Mononuclear cell (primary cell): ENCODE results near the gene RALB. TPM values are rescaled to one million over a fixed set of nuclear protein-coding genes. Genes with fewer than 3 reads are reported as not detected.
A peak's percentile ranks its signal among the peaks of the same experiment; 100 is the strongest.

Experiments used
- H3K27me3 ChIP-seq: 2 replicates; pipeline ENCODE4 v1.6.0; 2011; ENCODE audit warnings: low read length, control low read depth; ENCODE audit not compliant: insufficient read depth
- H3K4me1 ChIP-seq: 2 replicates; pipeline ENCODE4 v1.5.1; 2011; ENCODE audit warnings: mild to moderate bottlenecking, low read length, control low read depth; ENCODE audit not compliant: insufficient read depth
- H3K4me3 ChIP-seq: 2 replicates; pipeline ENCODE4 v1.5.1; 2011; ENCODE audit warnings: mild to moderate bottlenecking, low read length, moderate library complexity
- H3K9me3 ChIP-seq: 2 replicates; pipeline ENCODE4 v1.5.1; 2011; ENCODE audit warnings: low read depth, mild to moderate bottlenecking, control low read depth, low read length
- total RNA-seq: library from RNA; depleted of rRNA; stranded (reverse); fragments of >200 nt; gene quantifications from one replicate; pipeline ENCODE4 v1.2.3, GENCODE V29; 2012

The RALB gene, protein sequence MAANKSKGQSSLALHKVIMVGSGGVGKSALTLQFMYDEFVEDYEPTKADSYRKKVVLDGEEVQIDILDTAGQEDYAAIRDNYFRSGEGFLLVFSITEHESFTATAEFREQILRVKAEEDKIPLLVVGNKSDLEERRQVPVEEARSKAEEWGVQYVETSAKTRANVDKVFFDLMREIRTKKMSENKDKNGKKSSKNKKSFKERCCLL
- 22.1 TPM for total RNA-seq

DNA sequence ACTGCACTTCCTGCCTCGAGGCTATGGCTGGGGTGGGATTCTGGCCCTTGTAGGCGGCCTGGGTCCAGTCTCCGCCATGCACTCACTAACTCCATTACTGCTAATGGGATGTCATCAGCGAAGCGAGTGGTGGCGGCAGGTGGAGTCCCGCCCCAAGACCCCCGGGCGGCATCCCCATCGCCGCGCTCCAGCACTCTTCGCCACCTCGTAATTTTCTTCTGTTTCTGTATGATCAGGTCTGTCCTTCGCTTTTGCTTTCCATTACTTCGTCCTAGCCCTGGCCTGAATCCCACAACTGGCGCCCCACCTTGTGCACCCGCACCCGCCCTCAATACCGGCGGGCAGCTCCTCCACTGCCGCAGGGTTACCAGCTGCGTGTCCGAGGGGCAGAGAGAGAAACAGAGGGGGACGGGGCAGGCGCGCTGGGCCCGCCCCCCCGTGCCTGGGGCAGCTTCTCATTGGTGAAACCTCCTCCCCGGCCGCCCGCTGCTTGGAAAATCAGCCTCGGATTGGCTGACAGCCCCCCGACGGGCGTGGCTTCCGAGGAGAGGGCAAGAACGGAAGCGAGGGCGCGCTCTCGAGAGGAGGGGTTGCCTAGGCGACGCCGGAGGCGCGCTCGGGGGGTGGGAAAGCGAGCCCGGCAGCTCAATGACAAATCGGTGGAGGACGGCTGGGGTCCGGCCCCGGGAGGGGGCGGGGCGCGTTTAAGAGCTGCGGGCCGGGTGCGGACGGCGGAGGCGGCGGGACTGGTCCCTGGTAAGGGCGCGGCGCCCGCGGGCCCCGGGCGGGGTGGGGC, at the start of gene RALB:
RALB (plus strand) TSS at position 628 of the 796 bp plus-strand sequence. CDS start 25,813 bp downstream, outside the sequence.
- Histone ChIP-seq H3K27me3 (no peaks in the 10 kb centered on the region), H3K9me3 (no peaks in the 10 kb centered on the region), H3K4me3 (peak within 1 kb of the TSS; percentile 85), H3K4me1 (peaks cover 52% of the 10 kb centered on the region)

DNA sequence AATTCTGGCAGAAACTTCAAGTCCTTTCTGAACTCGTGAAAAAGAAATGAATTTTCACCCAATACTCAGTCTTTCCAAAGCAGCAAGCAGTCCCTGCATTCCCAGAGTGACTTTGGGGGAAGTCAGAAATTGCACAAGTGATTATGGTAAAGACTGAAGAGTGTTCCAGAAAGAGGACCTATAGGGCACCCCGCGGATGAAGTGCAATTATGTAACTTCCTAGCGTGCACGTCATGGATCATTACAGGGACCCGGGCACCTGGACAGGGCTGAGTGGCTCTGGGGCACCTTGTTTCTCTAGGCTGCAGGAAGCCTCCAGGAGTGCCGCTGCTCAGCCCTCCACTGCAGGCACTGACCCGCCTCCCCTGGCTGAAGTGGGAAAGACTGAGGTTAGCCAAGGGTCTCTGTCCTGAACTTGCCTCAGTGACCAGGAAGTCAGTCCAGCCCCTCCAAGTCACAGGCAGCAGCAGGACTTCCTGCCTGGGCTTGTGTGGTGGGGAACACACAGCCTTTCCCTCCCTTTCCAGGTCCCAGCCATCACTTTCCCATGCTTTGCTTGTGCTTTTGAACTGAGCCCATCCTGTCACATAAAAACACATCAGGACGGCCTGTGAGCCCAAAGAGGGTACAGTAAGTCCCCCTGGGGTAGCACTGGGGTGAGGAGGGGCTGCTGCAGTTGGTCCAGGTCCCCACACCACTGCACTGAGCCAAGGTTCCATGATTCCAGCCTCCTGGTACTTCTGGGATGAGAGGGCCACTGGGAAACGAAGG, 49.2 kb upstream of the RALB start:
- Histone ChIP-seq H3K4me1 (peaks cover 17% of the 10 kb centered on the region), H3K4me3 (no peak overlapping the region), H3K9me3 (peaks cover 6% of the 10 kb centered on the region), H3K27me3 (no peaks in the 10 kb centered on the region)

DNA sequence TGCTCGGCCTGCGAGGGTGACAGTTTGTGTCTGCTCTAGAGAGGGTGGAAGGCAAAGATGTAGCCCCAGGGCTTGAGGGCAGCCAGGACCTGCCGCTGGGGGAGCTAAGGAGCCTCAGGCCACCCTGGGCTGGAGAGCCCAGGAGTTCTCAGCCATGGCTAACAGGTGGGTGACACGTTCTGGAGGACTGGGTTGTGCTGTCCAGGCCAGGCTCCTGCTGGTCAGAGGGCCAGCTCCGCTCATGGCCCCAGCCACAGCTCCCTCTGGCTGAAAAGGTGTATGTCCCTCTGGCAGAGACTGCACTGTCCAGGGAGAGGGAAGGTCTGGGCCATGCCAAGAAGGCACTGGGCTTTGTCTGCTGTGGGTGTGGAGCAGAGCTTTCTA, 48.6 kb upstream of the RALB start:
- H3K4me3 ChIP-seq: no peak overlapping the region
- no peaks in the 10 kb centered on the region for H3K27me3 ChIP-seq
- H3K4me1 ChIP-seq: peaks cover 17% of the 10 kb centered on the region
- H3K9me3 ChIP-seq: peaks cover under 1% of the 10 kb centered on the region

DNA sequence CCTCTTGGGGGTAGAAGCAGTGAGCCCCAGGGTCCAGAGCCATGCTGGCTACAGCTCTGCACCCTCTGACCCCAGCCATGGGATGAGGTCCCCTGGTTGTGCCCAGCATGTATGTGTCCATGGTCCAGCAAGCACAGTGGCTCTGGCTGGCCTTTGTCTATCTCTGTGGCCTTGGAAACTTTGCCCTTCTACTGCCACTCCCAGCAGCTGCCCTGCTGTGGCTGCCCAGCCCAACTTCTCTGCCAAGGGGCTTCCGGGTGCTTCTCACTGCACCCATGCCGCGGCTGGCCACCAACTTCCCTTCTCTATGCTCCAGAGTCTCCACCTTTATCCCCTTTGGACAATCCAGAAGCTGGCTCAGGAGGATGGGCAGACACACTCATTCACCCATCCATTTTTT, 48.2 kb upstream of the RALB start:
- Histone ChIP-seq H3K27me3 (no peaks in the 10 kb centered on the region), H3K9me3 (no peaks in the 10 kb centered on the region), H3K4me1 (peaks cover 17% of the 10 kb centered on the region), H3K4me3 (no peak overlapping the region)

DNA sequence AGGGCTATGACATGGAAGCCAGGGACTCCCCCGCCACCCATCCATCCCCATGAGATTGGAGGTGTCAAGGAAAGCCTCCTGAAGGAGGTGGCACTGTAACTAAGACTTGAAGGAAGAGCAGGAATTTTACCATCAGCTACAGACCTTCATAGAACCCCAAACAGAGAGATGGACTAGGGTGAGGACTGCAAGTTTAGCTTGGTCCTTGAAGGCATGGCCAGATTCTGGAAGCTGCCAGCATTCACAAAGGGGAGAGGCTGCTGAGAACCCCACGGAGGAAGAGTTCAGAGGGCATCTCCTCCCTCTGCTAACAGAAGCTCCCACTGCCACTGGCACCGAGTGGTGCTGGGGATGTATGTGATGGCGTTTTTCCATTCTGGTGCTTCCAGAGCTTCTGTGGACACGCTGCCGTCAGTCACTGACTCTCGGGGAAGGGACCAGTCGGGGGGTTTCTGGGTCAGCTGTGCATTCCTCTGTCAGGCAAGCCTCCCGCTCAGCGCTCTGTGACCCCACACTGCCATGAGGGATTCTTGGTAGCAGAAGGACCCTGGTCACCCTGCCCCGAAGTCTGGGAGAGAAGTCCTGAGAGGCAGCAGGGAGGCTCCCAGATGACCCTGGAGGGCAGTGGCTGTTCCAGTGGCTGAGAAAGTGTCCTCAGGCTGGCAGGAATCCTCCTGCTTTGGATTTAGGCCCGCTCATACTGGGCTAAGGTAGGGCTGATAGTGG, 47.5 kb upstream of the RALB start:
- H3K9me3 ChIP-seq: no peaks in the 10 kb centered on the region
- no peaks in the 10 kb centered on the region for H3K27me3 ChIP-seq
- H3K4me3 ChIP-seq: no peak overlapping the region
- peaks cover 24% of the 10 kb centered on the region for H3K4me1 ChIP-seq

DNA sequence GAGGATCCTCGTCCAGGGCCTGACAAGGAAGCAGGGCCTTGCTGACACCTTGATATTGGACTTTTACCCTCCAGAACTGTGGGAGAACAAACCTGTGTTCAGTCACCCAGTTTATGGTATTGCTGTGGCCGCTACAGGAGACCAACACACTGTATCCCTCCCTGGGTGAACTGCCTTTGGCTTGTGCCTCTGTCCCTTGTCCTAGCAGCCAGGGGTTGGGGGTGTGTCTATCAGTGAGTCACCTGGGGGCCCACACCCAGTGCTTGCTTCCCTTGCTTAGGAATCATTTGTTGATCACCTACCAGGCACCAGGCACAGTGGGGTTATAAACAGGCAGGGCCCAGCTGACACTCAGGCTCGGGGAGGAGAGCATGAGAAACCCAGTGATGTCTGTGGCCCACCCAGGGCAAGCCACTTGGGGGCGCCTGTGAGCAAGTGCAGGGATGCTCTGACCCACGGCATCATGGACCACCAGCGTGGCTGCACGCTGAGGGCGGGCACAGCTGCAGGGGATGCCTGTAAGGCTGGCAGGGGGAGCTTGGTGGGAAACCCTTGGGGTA, 46.5 kb upstream of the RALB start:
- Histone ChIP-seq H3K27me3 (no peaks in the 10 kb centered on the region), H3K9me3 (no peaks in the 10 kb centered on the region), H3K4me1 (peaks cover 29% of the 10 kb centered on the region), H3K4me3 (no peak overlapping the region)

DNA sequence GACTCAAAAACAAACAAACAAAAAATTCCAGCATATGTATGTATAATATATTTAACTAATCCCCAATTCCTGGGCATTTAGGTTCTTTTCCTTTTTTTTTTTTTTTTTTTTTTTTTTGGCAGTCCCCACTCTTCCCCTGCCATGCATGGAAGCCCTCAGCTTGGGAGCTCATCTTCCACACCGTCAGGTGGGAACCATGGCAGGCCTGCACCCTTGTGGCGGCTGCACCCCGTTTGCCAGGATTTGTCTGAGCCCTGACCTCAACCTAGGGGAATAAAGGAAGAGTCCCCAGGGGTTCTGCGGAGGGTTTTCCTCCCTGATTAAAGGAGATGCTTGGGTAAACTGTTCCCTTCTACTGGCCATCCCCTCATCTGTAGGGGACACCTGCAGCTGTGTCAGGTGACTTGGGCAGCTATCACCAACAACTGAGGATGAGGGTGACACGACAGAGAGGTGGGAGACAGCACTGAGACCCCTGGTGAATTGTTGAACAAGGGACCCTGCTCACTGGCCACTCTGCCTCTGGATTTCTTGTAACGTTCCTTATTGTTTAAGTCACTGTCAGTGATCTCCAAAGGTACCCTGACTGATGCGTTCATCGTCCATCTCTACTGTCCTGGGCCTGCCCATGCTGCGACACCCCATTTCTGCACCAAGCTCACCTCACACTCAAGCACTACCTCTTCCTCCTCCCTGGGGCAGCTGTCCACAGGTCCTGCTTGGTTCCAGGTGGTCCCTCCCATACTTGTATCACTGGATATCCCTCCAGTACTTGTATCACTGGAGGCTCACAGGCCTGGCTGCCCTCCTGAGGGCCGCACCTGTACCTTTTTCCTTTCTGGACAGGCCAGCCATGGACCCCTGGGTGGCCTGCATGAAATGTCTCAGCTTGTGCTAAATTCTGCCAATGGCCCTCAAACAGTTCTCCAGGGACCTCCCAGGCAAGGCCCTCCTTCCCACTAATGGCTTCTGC, 44.0 kb upstream of the RALB start:
- Histone ChIP-seq H3K4me1 (peaks cover 20% of the 10 kb centered on the region), H3K27me3 (no peaks in the 10 kb centered on the region), H3K9me3 (no peaks in the 10 kb centered on the region), H3K4me3 (no peak overlapping the region)

DNA sequence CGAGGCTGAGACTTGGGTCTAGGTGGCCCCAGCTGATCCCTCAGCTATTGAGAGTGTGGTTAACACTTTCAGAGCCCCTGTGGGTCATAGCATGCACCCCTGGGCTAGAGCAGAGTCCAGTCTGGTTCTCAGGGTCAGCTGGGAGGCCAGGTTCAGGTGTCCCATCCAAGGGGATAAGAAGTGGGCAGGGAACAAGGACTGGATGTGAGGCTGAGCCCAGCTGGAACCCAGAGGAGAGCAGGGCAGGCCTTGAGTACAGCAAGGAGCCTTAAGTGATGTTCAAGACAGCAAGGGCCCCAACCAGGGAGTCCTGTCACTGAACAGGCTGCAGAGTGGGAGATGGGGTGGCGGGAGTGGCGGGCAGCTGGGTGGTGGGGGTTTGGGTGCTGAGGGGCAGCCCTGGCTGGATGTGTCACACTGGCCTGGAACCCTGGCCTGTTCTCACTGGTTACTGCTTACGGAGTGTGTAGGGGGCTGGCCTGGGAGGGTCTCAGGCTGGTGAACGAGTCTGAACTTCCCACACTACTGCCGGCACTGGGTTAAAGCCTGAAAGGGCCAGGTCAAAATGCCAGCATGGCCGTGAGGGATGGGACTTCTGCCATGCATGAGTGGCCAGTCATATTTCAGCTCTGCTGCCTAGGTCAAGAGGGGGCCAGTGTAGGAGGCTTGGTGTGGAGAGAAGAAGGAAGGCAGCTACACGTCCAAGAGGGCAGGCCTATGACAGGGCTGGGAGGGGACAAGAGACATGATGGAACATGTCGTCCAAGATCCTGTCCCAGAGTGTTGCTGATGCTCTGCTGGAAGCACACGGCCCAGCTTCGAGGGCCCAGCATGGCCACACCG, 43.0 kb upstream of the RALB start:
- Histone ChIP-seq H3K4me3 (no peak overlapping the region), H3K27me3 (no peaks in the 10 kb centered on the region), H3K9me3 (no peaks in the 10 kb centered on the region), H3K4me1 (peaks cover 12% of the 10 kb centered on the region)

DNA sequence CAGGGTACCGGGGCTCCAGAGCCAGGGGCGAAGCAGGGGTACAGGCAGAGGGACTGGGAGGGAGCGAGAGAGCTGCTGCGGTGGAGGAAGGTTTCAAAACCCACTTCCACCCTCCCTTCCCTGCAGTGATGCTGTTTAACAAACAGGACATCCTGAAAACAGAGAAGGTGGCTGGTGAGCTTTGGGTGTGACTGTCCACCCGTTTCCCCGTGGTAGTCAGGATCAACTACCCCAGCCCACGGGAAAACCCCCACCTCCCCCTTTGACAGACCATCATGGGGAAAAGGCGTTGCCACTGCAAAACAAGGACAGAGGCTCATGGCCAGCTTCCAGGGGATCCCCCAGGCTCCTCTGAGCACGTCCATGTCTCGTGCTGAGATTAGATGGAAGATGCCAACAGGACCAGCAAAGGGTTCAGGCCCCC, 42.4 kb upstream of the RALB start:
- Histone ChIP-seq H3K4me1 (peaks cover 12% of the 10 kb centered on the region), H3K4me3 (no peak overlapping the region), H3K27me3 (no peaks in the 10 kb centered on the region), H3K9me3 (no peaks in the 10 kb centered on the region)

DNA sequence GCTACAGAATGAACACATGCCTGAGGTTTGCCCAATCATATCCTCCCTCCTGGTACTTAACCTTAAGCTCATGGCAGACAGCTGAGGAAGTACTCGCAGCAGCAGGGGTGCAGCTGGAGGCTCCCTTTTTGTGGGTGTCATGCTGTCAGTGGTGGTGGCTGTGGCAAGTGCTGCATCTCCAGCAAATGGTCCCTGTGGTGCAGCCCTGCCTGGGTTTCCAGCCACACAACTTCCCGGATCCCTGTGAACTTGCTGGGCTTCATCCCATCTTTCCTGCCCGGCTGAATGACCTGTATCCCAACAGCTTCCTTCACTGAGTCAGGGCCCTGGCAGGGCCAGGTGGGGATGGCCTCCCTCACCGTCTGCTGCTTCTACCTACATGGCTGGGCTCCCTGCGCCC, 34.5 kb upstream of the RALB start:
- Histone ChIP-seq H3K4me1 (peaks cover 22% of the 10 kb centered on the region), H3K27me3 (no peaks in the 10 kb centered on the region), H3K9me3 (no peaks in the 10 kb centered on the region), H3K4me3 (no peak overlapping the region)

DNA sequence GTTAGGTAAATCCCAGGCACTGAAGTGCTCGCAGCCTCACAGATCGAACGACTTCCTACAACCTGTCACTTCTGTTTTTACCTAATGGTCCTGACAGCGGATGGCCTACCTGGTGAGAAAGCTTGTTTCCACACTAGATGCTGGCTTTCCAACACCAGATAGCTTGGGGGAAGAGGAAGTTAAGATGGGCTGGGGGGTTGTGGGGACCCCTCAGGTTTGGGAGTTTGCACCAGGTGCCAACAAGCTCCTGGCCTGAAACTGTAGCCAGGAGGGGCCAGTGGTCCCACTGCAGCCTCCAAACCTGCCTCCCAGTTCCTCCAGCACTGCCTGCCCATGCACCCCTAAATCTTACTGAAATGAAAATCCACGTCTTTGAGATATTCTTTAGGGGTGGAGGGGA, 33.4 kb upstream of the RALB start:
- no peaks in the 10 kb centered on the region for H3K9me3 ChIP-seq

DNA sequence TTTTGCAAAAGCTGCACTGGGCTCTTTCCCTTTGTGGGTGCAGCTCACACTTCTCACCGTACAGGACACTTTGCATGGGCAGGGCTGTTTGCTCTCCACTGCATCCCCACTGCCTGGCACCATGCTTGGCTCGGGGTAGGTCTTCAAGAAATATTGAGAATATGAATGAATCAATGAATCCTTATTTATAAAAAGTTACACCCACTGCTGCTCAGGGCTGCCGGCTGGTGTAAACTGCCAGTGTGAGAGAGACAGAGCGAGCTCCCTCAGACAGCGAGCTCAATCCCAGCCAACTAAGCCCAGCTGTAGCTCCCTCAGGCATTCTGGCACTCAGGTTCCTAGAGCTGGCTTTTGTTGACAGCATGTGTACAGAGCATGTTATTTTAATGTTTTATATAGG, 32.9 kb upstream of the RALB start:
- Histone ChIP-seq H3K4me3 (no peak overlapping the region), H3K4me1 (peaks cover 32% of the 10 kb centered on the region), H3K27me3 (no peaks in the 10 kb centered on the region), H3K9me3 (no peaks in the 10 kb centered on the region)

More for the DNA sequence above, 33.4 kb upstream of the RALB start:
- H3K4me3 ChIP-seq: no peak overlapping the region
- peaks cover 30% of the 10 kb centered on the region for H3K4me1 ChIP-seq
- H3K27me3 ChIP-seq: no peaks in the 10 kb centered on the region

DNA sequence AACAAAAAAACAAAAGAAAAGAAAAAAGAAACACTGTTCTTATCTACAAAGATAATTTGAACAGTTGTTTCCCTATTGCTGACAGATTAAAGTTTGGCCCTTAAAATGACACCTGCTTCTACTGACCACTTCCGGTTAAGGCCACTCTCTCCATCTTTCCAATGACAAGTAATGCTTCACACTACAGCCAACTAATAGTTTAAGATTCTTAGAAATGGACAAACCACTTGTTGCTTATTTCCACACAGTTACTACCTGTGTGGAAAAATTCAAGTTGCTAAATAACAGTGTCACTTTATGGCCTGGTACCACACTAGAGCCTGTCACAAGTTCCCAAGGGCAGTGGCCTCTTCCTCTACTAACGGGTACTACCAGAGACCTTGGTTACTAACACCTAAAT, 31.9 kb upstream of the RALB start:
- H3K9me3 ChIP-seq: no peaks in the 10 kb centered on the region
- no peak overlapping the region for H3K4me3 ChIP-seq
- no peaks in the 10 kb centered on the region for H3K27me3 ChIP-seq
- peaks cover 32% of the 10 kb centered on the region for H3K4me1 ChIP-seq
